ENCODE measurements around the gene TNNC1.

The TNNC1 gene

DNA sequence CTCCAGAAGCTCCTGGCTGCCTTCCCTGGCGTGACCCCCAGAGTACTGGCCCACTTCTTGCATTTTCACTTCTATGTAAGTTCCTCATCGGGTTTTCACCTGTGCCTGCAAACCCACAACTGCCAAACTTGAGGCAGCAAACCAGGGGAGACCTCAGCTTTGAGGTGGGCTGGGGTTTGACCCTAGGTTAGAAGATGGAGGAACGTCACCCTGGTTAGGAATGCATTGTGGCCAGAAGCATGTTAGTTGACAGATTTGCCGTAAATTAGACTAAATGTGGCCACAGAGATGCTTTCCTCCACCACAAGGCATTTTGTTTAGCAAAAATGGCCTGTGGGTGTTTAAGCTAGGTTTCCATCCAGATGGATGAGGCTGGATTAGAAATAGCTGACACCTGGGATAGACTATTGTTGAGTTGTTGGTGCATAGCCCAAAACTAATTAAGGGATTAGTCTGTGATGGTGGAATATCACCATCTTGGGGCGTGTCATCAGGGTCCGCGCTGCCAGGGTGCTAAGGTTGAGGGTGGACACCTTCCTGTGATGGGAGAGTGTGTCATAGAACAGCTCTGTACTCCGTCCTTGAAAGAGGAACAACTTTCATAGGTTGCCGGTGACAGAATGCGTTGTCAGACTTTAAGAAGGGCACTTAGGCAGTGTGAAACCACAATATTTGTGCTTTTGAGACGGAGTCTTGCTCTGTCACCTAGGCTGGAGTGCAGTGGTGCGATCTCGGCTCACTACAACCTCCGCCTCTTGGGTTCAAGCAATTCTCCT lies 5.1 kb upstream of the TNNC1 start:
- DNase-seq (ENCODE audit: low read depth, low spot score) = no peak

DNA sequence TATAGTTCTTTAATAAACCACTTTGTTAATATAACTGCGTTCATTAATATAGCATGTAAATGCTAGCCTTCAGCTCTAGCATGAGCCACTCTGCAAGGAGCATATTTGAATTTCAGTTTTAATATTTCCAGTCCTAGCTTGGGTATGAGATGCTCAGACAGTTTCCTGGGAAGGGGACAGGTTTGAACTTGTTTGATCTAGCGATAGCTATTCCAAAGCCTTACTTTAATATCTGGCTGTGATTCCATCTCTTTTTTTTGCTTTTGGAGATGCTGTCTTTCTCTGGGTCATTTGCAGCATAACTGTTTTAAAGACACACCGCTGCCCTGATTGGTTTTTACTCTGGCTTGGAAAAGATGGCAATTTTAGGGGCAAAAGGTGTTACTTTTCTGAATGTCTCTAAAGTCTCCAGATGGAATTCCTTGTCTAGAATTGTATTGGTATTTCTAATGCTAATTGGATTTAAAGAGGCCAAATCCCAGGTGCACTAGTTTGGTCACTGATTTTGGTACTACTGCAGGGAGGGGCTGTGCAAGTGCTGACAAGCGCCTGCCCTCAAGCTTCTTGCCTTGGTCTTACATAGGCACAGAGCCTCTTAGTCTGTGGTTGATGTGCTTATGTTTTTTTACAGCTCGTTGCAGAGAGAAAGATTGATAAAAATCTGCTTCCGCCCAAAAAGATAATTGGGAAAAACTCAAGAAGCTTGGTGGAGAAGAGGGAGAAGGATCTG lies 4.4 kb upstream of the TNNC1 start:
- DNase-seq (ENCODE audit: low read depth, low spot score) = no peak

DNA sequence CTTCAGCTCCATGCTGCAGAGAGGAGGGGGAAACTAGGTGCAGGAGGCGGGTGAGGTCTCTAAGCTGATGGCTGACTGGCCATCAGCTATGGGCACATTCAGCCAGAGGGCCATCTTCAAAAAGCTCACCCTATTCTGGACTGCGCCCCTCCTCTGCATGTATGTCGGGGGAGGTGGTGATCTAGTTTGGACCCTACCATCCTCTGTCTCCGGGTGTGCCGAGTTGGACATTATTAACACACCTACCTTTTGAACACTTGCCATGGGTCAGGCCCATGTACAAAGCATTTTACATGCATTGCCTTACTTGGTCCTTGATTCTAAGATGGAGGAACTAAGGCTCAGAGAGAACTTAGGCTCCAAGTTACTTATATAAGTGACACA lies 3.0 kb upstream of the TNNC1 start:
- DNase-seq (ENCODE audit: low read depth, low spot score) = no peak

DNA sequence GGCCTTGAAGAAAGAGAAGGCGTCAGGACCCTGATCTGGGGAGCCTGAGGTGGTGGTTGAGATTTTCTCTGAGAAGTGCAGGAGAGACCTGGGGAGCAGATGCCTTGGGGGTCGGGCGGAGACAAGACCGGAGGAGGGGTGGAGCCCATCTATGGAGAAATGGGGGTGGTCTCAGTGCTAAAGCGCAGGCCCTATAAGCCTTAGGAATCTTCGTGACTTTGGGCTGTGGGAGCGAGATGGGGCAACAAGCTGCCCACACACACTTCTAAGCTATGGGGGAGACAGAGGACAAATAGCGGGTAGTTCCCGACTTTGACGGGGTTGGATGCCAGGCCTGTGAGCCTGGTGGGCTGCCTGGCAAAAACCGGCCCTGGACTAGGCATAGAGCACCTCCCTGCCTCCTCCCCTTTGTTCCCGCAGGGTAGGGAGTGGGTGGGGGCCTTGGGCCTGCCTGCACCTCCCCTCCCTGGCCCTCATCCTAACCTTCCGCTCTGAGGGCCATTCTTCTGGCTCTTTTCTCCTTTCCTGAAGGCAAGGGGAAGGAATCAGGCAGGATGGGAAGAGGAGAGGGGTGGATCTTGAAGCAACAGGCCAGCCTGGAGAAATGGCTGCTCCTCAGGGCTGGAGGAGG lies 2.4 kb upstream of the TNNC1 start:
- DNase-seq (ENCODE audit: low read depth, low spot score) = no peak

DNA sequence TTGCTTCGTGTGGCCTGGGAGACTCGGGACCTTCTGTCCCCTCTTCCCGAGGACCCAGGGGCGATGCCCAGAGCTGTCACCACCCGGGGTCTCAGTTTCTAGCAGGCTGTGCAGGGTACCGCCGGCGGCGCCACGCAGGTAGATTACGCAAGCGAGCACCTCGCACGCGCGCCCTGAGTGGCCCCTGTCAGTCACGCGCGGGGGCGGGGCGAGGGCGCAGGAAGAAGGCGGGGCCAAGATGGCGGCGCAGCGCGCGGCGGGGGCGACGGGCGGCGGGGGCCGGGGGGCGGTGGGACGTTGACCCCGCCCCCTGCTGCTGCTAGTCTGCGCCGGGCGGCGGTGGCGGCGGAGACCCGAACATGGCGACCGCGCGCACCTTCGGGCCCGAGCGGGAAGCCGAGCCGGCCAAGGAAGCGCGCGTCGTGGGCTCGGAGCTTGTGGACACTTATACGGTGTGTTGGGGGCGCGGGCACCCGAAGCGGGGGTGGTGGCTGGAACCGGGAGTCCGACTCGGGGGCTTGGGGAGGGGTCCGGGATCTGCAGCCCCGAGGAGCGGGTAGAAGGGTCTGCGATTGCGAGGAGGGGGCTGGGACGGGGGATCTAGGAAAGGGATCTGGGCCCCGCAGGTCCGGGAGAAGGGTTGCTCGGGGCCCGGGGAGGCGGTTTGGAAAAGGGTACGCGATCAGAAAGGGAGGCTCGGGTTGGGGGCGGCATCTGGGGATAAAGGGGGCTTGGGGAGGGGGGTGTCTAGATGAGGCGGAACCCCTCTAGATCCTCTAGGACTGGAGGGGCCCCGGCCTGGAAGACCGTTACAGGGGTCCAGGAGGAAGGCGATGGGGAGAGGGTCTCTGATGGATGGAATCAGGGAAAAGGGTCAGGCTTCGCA lies 1.7 kb upstream of the TNNC1 start, which contains the start of gene NISCH:
Gene NISCH, plus strand, starts transcription at position 322 of the 886 bp plus-strand sequence. Its CDS starts 38 bp downstream, at position 360.
- peak; percentile 93 for DNase-seq (ENCODE audit: low read depth, low spot score)

DNA sequence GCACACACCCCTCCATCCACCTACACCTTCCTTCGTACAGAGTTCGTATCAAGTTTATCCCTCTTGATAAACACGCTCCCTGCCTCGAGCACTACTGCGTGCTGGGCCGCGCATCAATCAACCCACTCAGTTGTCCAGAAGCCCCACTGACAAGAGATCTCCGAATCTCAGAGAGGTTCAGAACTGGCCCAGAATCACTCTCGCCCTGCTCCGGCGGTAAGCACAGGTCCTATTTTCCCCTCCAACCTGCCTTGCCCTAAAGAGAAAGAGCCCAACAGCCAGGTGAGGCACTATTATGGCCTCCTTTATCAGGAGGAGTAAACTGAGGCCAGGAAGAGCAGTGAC lies 1.1 kb upstream of the TNNC1 start:
- DNase-seq (ENCODE audit: low read depth, low spot score) = no peak

DNA sequence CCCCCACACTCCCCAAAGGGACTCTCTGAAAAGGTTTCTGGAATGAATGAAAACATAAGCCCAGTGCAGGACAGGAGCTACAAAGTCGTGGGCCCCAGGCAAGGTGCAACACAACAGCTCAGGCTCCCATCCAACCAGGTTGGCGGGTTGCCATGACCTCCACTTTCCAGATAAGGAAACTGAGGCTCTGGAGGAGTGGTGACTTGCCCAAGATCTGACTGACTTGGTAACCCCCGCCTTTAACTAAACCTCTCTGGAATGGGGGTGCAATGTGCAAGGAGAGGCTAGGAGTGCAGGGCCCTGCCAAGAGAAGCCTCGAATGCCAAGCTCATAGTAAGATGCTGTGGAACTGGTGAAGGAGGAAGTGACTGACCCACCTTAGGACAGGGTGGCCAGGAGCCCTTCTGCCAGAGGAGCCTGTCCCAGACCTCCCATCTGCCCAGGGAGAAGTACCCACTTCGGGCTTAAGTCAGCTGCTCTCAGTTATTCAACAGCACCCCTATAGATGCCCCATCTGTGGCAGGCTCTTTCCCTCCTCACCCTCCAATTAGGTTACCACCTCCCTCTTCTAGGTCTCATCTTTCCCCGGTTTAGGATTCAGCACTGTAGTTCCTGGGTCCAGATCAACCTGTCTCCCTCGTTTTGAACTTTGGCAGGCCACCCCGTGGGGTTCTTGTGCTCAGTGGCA lies 553 bp upstream of the TNNC1 start:
- no peak for DNase-seq (ENCODE audit: low read depth, low spot score)

DNA sequence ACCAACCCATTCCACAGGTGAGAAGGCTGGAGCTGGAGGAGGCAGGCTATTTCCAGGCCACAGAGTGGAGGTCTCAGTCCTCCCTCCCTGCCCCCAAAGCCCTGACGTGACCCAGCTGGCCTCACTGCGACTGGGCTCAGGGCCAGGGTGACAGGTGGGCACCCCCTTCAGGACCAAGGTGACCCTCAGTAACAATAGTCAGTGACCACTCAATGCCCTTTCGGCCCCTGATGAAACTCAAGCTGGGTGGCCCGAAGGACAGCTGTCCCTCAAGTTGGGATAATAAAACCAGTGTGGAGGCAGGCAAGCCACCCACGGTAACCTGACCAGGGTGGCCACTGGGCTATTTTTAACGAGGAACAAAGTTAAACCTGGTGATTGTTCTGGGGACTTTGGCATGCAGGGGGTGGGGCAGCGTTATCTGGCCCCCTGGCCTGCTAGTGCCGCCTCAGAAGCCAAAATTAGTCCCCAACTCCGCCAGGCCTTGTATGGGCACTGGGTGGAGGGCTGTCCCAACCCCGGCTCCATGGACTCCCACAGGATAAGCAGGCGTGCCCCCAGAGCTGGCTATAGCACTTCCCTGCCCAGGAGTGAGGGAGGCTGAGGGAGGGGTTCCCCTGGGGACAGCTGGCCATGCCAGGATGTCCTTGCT lies 1.1 kb downstream of the TNNC1 start:
- no peak for DNase-seq (ENCODE audit: low read depth, low spot score)

DNA sequence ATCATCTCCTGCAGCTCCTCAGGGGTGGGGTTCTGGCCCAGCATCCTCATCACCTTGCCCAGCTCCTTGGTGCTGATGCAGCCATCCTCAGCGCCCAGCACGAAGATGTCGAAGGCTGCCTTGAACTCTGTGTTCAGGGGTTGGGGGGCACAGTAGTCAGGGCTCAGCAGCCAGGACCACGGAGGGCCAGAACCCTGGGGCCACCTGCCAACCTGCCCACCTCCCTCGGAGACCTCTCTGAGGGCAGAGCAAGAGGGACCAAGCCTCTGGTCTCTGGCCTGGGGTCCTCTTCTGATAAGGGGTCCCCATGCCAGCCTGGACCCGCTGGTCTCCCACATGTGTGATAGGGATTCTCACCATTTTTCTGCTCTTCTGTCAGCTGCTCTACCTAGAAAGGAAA lies 1.7 kb downstream of the TNNC1 start:
- DNase-seq (ENCODE audit: low read depth, low spot score) = no peak

DNA sequence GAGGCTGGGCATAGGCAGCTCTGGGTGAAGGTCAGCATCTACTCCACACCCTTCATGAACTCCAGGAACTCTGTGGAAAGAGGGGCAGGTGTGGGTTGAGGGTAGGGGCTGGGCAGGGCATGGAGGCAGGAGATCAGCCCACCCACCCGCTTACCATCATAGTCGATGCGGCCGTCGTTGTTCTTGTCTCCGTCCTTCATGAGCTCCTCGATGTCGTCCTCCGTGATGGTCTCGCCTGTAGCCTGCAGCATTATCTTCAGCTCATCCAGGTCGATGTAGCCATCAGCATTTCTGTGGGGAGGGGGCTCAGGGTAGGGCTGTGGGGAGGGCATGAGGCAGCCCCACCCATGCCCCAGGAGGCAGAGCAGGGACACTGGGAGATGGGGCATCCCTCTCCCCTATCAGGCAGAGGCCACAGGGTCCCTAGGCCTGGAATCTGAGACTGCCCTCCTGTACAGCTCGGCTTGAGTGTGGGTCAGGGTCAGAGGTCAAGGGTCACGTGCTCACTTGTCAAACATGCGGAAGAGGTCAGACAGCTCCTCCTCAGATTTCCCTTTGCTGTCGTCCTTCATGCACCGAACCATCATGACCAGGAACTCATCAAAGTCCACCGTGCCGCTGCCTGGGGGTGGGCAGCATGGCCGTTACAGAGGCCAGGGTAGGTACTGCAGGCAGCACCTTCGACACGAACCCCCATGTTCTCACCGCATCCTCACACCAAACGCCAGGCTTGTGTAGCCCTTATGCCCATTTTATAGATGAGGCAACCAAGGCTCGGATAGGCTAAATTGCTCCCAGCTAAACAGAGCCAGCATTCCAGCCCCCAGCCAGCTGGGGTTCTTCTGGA lies 2.4 kb downstream of the TNNC1 start:
- DNase-seq (ENCODE audit: low read depth, low spot score) = no peak

DNA sequence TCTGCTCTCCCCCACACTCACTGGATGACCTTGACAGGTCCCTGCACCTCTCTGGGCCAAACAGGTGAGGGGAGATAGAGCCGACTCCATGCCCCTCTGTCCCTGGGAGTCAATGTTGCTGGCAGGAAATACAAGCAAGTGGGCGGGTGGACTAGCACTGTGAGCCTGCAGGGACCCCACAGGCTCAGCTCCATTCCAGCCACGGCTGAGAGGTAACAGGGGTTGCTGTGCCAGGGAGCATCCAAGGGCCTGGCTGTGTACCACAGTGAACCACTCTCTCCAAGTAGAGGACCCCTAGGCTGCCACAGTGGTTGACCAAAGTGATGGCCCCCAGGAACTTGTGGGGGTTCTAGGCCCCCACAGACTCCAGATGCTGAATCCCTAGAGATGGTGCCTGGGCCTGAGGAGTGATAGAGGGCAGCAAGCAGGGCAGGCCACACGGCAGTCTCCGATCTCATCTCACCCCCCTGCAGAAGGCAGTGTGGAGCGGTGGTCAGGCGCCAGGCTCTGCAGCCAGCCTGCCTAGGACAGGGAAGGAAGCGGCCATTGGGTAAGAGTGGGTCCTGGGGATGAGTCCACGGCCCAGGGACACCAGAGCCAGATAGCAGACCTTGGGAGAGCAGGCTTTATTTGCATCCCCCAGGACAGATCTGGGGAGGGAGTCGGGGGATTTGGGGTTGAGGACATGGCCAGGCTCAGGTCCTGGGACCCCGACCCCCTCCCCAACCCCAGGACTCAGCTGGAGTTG lies 3.2 kb downstream of the TNNC1 start:
- no peak for DNase-seq (ENCODE audit: low read depth, low spot score)

DNA sequence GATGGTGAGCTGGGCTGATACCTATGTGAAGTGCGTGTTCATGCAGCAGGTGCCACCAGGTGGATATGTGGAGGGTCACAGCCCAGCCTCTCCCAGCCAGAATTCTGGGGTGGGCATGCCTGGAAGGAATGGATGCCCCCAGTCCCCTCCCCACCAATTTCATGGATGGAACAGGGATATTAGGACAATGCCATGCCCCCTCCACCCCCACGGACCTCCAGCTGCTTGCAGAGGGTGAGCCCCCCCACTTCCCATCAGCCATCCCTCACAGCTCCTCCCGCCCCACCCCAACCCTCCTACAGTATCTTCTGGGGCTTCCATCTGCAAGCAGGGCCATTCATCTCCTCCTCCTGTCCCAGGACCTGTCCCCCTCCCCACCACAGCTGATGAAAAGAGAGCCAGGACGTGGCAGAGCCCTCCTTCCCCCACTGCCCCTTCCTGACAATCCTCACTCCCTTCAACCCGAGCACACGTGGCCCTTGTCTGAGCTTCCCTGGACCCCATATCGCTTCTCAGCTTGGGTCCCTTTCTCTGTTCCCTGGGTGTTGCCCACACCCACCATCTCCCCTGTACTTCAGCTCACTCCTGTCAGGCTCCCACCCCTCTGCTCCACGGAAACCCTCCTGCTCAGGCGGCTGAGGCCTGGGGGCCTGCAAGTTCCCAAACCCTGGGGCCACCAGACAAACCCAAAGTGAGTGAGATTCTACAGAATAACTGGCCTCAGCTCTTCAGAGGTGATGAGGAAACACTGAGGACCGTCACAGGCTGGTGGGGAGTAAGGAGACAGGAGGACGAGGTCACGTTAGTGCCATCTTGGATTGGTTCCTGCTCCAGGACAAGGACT lies 6.1 kb downstream of the TNNC1 start:
- no peak for DNase-seq (ENCODE audit: low read depth, low spot score)

DNA sequence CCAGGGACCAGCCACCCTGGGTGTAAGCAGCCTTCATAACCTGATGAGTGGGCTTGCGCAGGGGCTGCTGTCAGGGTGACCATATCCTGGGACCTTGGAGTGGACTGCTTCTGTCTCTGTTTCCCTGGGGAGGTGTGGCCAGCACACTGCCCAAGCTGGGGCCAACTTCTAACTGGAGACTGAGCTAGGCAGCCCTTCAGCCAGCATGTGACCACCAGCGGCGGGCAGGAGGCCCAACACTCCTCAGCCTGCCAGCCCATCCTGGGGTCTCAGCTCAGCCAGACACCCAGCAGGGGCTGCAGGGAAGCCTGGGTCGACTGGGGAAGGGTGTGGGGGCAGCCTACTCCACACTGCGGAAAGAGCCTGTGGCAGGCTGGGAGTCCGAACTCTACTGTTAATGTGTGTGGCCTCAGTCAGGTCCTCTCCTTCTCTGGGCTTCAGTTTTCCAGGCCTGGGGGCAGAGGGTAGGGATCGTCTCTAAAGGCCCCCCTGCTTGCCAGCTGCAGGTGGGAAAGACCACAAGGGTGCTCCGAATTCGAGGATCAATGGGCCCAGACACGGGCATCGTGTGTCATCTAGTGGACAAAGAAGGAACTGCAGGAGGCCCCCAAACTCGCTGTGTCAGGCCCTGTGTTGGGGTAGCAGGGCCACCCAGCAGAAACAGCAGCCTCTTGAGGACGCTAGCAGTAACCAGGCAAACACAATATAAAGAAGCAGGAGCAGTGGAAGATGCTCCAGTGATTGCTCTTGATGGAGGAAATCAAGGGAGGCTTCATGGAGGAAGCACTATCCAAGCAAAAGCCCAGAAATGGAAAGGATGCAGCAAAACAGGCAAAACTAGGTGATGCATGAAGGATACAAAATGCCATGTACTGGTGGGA lies 7.0 kb downstream of the TNNC1 start:
- peak; percentile 42 for DNase-seq (ENCODE audit: low read depth, low spot score)

DNA sequence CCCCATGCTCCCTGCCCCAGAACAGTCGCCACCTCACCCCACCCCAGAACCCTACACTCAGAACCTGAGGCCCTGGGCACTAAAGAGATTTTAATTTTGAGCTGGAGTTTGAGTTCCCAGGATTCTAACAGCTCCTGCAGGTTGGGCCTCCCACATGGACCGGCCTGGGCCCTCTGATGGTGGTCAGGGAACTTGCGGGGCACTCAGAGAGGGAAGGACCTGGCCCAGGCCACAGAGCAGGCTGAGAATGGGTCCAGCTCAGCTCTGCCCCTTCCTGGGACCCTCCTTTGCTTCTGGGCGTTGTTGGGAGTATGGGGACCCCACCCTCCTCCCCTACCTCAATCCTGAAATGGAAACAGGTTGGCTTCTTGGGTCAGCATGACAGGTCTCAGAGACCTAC lies 7.8 kb downstream of the TNNC1 start:
- DNase-seq (ENCODE audit: low read depth, low spot score) = no peak

DNA sequence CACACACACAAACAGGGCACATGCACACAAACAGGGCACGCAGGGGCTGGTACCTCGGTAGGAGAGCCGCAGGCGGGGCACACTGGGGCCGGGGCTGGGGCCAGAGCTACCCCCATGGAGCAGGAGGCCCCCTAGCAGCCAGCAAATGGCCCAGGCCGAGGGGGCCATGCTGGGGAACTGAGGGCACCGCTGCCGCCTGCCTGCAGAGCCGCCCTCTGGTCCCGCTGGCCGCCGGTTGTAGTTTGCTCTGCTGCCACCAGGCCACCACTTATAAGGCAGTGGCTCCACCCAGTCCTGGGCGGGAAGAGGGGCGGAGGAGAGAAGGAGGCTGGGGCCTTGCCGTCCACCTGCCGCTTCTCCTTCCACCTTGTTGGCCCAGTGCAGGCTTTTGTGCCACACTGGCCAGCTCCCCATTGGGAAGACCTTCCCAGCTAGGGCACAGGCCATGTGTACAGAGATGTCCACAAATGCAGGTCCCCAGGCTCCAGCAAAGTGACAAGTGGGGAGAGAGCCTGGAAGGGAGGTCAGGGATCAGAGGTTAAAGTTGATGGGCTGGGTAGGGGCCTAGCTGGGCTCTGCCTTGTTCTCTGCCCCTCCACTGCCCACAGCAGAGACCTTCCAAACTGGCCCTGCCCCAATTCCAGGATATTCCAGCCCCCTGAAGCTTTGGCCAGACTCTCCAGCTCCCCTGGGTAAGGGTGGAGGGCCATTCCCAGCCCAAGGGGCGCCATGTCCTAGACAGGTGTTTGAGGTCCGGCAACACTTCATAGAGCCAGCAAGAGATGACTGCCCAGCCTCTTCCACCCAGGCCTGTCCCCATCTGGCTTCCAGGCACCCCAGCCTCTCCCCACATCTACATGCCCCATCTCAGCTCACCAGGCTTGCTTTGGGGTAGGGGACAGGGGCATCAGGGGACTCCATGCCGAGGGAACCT lies 8.7 kb downstream of the TNNC1 start, which contains the start of gene SEMA3G:
Gene SEMA3G, minus strand, starts transcription at position 244 of the 934 bp plus-strand sequence. Its CDS starts 76 bp downstream, at position 168.
- DNase-seq (ENCODE audit: low read depth, low spot score) = peak; percentile 39
